Gastrocnemius medialis (tissue), 4 donors: ENCODE results near the gene MINPP1.
"Not testable (repeated sequence)": the region's sequence is repeated elsewhere in the genome, so short reads cannot be mapped to it uniquely, and the experiment has no call there.

ENCODE experiments used
- CTCF ChIP-seq, 5 experiments: fragments of 450-650 bp in 3 of 5; fragments of 200-600 bp in 2 of 5; sonication (generic) in 2 of 5; IDR thresholded peaks in 4 of 5; conservative IDR thresholded peaks in 1 of 5; 1 replicate in 4 of 5; 2 replicates in 1 of 5; pipeline ENCODE4 v1.5.1; 2016 to 2019; ENCODE audit warnings: antibody characterized with exemption in 5 of 5, mild to moderate bottlenecking in 3 of 5, moderate library complexity in 3 of 5
- POLR2A ChIP-seq, 2 donors: fragments of 450-650 bp; IDR thresholded peaks; one replicate each; pipeline ENCODE4 v1.6.1; 2017; ENCODE audit warnings: antibody characterized with exemption in 2 of 2, mild to moderate bottlenecking in 2 of 2, moderate library complexity in 2 of 2

- TF ChIP-seq CTCF (IDR thresholded peaks at IDR 0.05 in 4 of 5, conservative IDR thresholded peaks at IDR 0.05 in 1 of 5); POLR2A (IDR thresholded peaks at IDR 0.05): not testable (repeated sequence)
Measured at GRCh38 chr10:87456586-87457220, 48.0 kb upstream of the MINPP1 start.
